ENCODE measurements around the gene WDR90. TPM values are rescaled to one million over a fixed set of nuclear protein-coding genes. Genes with fewer than 3 reads are reported as not detected.

WDR90 gene
- polyA plus RNA-seq, 1 donor from 2014 or later: 32.1 TPM

DNA sequence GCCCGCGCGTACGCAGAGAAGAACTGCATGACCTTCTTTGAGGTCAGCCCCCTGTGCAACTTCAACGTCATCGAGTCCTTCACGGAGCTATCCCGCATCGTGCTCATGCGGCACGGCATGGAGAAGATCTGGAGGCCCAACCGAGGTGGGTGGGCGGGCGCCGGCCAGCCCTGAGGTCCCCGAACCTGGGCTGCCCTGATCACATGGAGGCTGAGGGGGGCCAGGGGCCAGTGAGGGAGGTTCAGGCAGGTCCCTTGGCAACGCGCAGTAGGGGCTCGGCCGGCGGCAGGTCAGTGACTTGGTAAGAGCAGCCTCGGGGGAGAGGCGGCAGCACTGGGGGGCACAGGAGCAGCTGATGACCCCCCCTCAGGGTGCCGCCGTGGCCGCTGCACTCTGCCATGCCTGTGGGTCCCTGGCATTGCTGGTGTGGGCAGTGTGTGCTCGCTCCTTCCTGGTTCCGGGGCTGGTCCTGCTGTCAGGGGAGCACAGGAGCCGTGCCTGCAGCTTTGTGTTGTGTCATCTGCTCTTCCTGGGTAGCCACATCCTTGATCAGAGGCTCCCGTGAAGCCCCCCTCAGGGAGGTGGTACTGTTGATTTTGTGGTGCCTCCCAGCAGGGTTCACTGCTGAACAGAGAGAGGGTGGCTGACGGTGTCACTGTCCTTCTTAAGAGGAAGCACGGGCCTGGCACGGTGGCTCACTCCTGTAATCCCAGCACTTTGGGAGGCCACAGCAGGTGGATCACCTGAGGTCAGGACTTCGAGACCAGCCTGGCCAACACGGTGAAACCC is 23.0 kb upstream of the WDR90 start:
- Histone ChIP-seq H3K27ac (ENCODE audit: low read length) (no peak overlapping the region), H3K79me2 (replicated peaks; ENCODE audit: insufficient read depth, low read length) (no peaks in the 10 kb centered on the region), H2AFZ (ENCODE audit: low read depth, low read length) (no peak overlapping the region), H3K36me3 (ENCODE audit: insufficient read depth, low read length) (no peaks in the 10 kb centered on the region), H4K20me1 (ENCODE audit: insufficient read depth) (no peaks in the 10 kb centered on the region), H3K27me3 (ENCODE audit: insufficient read depth, low read depth, low read length) (no peaks in the 10 kb centered on the region), H3K4me2 (ENCODE audit: low read length) (no peak overlapping the region), H3F3A (ENCODE audit: insufficient read depth, low read length, poor library complexity, severe bottlenecking) (no peaks in the 10 kb centered on the region), H3K9ac (ENCODE audit: low read length) (no peak overlapping the region), H3K9me3 (ENCODE audit: low read length) (no peaks in the 10 kb centered on the region), H3K4me3 (ENCODE audit: low read length) (no peak overlapping the region), H3K9me2 (ENCODE audit: insufficient read depth, low read length) (no peaks in the 10 kb centered on the region)
- TF ChIP-seq, protein P1, sequence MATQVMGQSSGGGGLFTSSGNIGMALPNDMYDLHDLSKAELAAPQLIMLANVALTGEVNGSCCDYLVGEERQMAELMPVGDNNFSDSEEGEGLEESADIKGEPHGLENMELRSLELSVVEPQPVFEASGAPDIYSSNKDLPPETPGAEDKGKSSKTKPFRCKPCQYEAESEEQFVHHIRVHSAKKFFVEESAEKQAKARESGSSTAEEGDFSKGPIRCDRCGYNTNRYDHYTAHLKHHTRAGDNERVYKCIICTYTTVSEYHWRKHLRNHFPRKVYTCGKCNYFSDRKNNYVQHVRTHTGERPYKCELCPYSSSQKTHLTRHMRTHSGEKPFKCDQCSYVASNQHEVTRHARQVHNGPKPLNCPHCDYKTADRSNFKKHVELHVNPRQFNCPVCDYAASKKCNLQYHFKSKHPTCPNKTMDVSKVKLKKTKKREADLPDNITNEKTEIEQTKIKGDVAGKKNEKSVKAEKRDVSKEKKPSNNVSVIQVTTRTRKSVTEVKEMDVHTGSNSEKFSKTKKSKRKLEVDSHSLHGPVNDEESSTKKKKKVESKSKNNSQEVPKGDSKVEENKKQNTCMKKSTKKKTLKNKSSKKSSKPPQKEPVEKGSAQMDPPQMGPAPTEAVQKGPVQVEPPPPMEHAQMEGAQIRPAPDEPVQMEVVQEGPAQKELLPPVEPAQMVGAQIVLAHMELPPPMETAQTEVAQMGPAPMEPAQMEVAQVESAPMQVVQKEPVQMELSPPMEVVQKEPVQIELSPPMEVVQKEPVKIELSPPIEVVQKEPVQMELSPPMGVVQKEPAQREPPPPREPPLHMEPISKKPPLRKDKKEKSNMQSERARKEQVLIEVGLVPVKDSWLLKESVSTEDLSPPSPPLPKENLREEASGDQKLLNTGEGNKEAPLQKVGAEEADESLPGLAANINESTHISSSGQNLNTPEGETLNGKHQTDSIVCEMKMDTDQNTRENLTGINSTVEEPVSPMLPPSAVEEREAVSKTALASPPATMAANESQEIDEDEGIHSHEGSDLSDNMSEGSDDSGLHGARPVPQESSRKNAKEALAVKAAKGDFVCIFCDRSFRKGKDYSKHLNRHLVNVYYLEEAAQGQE (IDR thresholded peaks at IDR 0.05; ENCODE audit: borderline replicate concordance): no peak
- TF ChIP-seq MXI1 (conservative IDR thresholded peaks at IDR 0.05; ENCODE audit: poor library complexity, severe bottlenecking): no peak
- no peak for TF ChIP-seq SMC3 (conservative IDR thresholded peaks at IDR 0.05; ENCODE audit: poor library complexity)

DNA sequence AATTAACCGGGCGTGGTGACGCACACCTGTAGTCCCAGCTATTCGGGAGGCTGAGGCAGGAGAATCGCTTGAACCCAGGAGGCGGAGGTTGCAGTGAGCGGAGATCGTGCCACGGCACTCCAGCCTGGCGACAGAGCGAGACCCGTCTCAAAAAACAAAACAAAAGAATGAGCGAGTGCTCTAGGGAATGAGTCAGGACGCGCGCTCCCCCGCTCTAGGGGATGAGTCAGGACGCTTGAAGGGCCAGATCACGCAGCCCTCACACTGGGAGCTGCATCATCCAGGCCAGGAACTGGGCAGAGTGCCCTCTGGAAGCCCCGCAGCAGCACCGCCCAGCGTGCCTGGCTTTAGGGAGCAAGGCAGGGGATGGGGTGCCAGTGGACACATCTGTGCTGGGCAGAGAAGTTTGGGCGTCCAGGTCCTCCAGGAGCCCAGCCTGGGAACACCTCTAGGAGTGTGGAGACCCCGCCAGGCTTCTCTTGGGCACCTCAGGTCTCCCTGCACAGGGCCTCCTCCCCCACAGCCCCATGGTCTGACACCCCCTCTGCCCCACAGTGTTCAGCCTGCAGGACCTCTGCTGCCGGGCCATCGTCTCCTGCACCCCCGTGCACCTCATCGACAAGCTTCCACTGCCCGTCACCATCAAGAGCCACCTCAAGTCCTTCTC is 22.2 kb upstream of the WDR90 start:
- no peaks in the 10 kb centered on the region for H3K36me3 ChIP-seq (ENCODE audit: insufficient read depth, low read length)
- H3K9me2 ChIP-seq (ENCODE audit: insufficient read depth, low read length): no peaks in the 10 kb centered on the region
- H3K9ac ChIP-seq (ENCODE audit: low read length): no peak overlapping the region
- H3K79me2 ChIP-seq (replicated peaks; ENCODE audit: insufficient read depth, low read length): no peaks in the 10 kb centered on the region
- no peak overlapping the region for H3K27ac ChIP-seq (ENCODE audit: low read length)
- H3K4me3 ChIP-seq (ENCODE audit: low read length): no peak overlapping the region
- no peak overlapping the region for H3K4me2 ChIP-seq (ENCODE audit: low read length)
- no peaks in the 10 kb centered on the region for H3F3A ChIP-seq (ENCODE audit: insufficient read depth, low read length, poor library complexity, severe bottlenecking)
- TF ChIP-seq, protein P1 (IDR thresholded peaks at IDR 0.05; ENCODE audit: borderline replicate concordance): no peak
- TF ChIP-seq MXI1 (conservative IDR thresholded peaks at IDR 0.05; ENCODE audit: poor library complexity, severe bottlenecking): no peak
- TF ChIP-seq TAF1 (IDR thresholded peaks at IDR 0.05; ENCODE audit: low read depth): no peak
- no peak for TF ChIP-seq POLR2AphosphoS5 (IDR thresholded peaks at IDR 0.05)
- no peak for TF ChIP-seq EZH2 (IDR thresholded peaks at IDR 0.05; ENCODE audit: borderline replicate concordance, insufficient read depth, low read length, poor library complexity, severe bottlenecking)
- no peak for TF ChIP-seq SMC3 (conservative IDR thresholded peaks at IDR 0.05; ENCODE audit: poor library complexity)
- TF ChIP-seq RAD21 (conservative IDR thresholded peaks at IDR 0.05): no peak
- no peak for TF ChIP-seq EP300 (conservative IDR thresholded peaks at IDR 0.05; ENCODE audit: poor library complexity, severe bottlenecking)
- TF ChIP-seq, protein P2, sequence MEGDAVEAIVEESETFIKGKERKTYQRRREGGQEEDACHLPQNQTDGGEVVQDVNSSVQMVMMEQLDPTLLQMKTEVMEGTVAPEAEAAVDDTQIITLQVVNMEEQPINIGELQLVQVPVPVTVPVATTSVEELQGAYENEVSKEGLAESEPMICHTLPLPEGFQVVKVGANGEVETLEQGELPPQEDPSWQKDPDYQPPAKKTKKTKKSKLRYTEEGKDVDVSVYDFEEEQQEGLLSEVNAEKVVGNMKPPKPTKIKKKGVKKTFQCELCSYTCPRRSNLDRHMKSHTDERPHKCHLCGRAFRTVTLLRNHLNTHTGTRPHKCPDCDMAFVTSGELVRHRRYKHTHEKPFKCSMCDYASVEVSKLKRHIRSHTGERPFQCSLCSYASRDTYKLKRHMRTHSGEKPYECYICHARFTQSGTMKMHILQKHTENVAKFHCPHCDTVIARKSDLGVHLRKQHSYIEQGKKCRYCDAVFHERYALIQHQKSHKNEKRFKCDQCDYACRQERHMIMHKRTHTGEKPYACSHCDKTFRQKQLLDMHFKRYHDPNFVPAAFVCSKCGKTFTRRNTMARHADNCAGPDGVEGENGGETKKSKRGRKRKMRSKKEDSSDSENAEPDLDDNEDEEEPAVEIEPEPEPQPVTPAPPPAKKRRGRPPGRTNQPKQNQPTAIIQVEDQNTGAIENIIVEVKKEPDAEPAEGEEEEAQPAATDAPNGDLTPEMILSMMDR (IDR thresholded peaks at IDR 0.05; ENCODE audit: poor library complexity, severe bottlenecking): no peak
- H3K27me3 ChIP-seq (ENCODE audit: insufficient read depth, low read depth, low read length): no peaks in the 10 kb centered on the region
- H4K20me1 ChIP-seq (ENCODE audit: insufficient read depth): no peaks in the 10 kb centered on the region
- H3K9me3 ChIP-seq (ENCODE audit: low read length): no peaks in the 10 kb centered on the region
- no peak overlapping the region for H2AFZ ChIP-seq (ENCODE audit: low read depth, low read length)

Measured in neural cell (in vitro differentiated cells).